Suppressor macrophage (primary cell): ENCODE data around the gene SSBP2.
"Not testable (repeated sequence)": the region's sequence is repeated elsewhere in the genome, so short reads cannot be mapped to it uniquely, and the experiment has no call there.

Experiments
- DNase-seq, 4 experiments: peaks; one replicate each; pipeline ENCODE4 v3.0.0-alpha.2; 2020 to 2022

SSBP2 gene

DNA sequence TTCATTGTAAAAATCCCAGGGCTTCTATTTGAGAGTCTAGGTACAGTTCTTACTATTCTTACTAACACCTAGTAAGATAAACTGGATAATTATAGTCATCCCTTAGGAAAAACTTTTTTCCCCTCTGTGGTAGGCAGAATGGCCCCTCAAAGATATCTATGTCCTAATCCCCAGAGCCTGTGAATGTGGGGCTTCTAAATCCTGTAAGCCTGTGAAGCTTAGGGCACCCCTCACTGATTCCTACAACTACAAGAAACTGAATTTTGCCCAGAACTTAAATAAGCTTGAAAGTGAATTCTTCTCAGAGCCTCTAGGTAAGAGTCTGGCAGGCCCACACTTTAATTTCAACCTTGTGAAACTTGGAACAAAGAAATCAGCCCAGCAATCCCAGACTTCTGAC, 226.9 kb downstream of the SSBP2 start:
- DNase-seq: no peak

DNA sequence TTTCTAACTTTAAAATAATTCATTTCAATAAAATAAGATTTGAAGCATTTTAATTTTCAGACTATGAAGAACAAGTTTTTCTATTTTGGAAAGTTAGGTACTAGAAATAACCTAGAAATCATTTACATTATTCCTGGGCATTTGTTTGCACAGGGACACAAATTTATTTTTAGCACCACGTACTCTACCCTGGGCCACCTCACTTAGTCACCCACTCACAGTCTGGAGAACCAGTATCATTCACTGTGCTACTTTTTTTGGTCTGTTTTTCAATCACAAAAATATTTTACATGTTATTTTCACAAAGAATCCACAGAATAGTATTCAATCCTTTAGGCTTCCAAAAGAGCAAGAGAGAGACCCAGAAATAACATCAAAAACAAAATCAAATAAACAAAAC, 228.3 kb downstream of the SSBP2 start:
- no peak for DNase-seq

DNA sequence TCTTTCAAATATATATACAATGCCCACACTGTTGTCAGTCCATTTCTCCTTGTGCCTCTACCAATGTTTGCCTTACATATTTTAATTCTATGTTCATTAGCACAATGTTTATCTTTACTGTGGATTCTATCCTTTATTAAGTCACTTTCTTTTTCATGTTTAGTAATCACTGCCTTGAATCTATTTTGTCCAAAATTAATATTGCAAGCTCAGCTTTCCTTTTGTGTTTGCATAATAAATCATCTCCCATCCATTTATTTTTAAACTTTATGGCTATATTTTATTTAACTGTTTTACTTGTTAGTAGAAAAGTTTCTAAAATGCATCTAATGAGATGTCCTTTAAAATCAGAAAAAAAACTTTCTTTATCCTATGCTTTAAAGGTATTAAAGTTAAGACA, 230.1 kb downstream of the SSBP2 start:
- no peak for DNase-seq

DNA sequence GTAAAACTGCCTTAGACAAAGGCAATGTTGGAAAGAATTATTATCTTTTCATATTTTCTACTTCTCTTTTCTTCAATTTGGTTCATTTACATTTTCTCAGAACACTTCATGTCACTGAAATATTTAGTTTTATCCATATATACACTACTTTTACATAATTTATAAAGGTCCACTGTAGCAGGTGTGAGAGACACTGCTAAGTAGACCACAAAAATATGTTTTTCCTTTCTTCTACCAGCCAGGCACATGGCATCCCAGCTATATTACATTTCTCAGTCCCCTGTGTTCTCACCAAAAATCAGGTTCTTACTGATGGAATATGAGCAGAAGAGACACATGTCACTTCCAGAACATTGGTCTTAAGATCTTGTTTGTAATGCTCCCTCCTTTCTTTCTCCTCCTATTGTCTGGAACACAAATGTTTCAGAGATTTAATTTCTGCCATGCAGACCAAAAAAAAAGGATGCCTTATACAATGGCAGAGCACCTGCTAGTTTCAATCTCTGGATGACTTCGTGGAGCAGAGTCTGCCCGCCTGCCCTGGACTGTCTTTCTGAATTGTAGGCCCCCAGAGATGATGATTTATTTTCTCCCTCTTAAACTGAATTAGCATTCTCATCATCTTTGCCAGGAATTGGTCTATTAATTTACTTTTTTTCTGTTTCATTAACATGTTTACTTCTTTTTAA, 231.5 kb downstream of the SSBP2 start:
- DNase-seq: no peak

DNA sequence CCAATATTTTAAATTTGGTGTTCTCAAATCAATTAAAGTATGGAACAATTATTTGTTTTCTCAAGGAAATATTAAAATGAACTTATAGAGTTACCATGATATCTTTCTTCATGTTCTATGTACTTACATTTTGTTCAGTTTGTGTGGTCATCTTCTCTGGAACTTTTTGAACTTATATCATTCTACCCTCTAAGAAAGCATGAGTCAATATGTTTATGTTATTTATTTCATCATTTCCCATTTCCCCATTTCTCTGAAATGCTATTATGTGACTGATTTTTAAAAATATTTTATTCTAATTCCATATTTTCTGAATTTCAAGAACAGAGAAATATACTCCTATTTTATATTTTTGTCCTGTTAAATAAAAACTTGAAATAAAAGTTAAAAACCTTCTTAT, 233.4 kb downstream of the SSBP2 start:
- DNase-seq: peak in 2 of 4 experiments; percentile 64 to 66

DNA sequence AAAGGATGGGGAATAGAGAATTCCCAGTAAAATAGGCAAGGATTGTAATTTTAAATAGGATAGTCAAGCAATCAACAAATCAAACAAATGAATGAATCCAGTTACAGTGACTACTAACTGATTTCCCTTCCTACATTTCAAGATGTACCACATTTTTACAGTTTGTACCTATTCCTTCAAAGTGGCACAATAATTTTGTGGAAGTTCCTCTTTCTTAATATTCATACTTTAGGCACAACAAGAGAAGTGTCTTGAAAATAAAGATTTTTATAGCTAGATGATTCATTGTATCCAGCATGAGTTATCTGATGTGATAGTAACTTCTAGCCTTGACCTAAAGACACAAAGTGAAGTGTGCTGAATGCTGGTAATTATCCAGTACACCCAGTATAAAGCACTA, 234.8 kb downstream of the SSBP2 start:
- peak in 2 of 4 experiments; percentile 19 to 36 for DNase-seq

DNA sequence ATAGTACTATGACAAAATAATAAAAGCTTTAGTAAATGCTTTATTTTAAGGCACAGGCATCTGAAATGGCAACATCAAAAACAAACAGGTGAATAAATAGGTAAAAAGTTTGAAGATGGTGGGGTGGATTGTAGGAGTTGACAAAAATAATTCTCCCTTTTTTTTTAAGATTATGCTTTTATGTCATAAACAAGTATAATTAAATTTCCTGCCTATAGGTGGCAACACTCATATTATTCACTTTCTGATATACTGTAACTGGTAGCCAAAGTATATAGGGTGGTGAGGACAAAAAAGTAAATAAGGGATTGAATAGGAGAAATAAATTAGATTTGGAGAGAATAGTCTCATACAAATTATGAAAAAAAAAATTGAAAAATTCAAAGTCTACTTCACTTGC, 236.9 kb downstream of the SSBP2 start:
- DNase-seq: peak in 2 of 4 experiments; percentile 32 to 47

DNA sequence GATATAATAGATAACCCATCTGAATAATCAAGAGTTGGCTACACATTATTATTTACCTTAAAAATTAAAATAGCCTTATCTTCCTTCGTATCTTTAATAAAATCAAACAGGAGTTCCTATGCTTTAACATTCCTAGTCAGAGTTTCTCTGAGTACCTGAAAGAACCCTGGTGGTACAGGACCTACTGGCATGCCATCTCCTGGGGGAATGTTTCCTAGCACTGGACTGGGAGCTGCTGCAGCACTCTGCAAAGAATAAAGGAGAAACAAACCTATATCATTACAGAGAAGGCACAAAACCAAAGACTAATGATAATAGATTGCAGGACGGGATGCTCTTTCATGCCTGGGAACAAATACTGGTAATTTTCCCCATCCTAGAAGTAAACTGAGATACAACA, 237.4 kb downstream of the SSBP2 start:
- DNase-seq: no peak

DNA sequence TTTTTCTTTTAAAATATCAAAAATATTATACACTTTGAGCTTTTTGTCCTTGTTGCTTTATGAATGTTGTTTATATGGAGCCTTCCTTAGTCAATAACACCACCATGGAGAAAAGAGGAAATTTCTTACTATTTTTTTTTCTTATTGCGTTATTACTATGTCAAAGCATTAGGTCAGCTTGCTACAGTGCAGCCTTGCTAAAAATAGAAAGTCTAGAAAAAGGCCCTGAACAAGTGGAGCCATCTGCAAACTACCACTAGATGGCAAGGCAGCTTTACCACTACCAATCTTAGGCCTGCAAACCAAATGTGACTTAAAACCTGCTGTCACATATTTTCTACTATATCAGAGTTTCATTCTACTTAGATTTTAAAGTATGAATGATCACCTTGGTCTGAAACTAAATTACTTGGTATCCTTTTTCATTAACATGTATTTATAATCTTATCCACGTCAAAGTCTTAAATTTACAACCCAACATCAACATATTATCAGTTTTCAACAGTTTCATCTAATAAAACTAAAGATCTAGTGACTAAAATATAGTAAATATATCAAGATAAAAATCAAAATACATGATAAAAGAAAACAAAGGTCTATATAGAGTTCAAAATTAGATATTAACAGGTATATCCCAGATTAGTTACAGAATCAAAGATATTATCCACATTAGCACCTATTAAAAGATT, 243.9 kb downstream of the SSBP2 start:
- DNase-seq: peak; percentile 78 to 95 (median 85)

DNA sequence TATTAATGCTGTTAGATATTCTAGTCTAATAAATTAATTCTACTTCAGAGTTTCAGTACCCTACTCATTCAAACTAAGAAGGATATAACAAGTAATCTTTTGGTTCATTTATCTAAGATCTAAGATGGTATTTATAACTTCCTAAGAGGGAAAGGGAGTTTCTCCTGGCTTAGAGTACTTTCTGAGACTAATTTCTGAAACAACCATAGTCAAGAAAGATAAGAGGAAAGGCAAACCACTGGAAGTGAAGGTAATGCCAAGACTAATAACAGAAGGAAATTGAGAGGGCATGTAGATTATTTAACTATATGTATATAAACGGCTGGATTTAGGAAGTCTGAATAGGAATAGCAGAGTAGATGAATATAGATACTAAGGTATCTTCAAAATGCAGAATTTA, 244.5 kb downstream of the SSBP2 start:
- DNase-seq: no peak

DNA sequence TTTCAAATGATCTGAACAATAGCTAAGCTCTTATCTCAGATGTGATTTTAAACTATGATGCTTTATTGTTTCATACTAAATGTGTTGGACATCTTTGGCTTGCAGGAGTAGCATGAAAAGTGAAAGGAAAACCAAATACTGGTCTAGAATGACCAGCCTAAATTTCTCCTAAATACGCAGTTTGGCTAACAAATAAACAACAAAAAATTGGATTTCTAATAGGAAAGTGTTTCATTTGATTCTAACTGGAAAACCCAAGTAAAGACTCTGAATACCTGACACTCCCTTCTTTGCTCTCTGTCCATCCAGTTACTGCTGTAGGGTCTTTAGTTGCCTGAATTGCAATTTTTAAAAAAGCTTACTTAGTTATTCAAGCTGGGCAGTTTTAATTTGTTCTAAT, 245.2 kb downstream of the SSBP2 start:
- DNase-seq: peak in 1 of 4 experiments; percentile 2

DNA sequence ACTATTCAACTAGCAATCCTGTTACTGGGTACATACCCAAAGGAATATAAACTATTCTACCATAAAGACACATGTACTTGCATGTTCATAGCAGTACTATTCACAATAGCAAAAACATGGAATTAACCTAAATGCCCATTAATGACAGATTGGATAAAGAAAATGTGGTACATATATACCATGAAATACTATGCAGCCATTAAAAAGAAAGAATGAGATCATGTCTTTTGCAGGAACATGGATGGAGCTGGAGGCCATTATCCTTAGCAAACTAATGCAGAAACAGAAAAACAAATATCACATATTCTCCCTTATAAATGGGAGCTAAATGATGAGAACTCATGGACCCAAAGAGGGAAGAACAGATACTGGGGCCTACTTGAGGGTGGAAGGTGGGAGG, 247.3 kb downstream of the SSBP2 start:
- DNase-seq: not testable (repeated sequence)

DNA sequence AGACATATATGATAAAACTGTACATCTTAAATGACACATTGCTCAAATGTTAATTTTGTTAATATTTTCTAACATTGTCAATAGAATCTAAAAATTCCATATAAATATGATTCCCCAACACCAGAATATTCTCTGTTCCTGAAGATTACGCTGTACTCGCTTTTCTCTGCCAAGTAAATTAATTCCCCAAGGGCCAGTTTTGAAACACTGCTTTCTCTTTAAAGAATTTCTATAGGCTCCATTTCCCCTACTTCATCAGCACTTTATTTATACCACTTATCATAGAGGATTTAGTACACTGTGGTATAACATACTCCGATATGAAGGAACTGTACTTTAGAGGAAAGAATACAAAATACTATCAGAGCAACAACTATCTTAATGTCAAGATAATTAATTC, 255.6 kb downstream of the SSBP2 start:
- DNase-seq: no peak

DNA sequence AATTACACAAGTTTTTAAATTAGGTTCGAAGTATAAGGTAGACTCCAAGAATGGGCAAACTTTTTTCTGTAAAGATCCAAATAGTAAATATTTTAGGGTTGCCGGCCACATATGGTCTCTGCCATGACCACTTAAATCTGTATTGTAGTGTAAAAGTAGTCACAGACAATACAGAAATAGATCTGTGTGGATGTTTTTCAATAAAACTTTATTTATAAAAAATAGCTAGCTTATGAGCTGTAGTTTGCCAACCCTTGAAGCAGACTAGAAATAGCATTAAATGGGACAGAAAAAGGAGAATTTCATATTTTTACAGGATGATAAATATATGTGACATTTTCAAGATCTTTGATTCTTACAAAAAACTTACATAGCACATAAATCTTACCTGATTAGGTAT, 262.0 kb downstream of the SSBP2 start:
- no peak for DNase-seq

DNA sequence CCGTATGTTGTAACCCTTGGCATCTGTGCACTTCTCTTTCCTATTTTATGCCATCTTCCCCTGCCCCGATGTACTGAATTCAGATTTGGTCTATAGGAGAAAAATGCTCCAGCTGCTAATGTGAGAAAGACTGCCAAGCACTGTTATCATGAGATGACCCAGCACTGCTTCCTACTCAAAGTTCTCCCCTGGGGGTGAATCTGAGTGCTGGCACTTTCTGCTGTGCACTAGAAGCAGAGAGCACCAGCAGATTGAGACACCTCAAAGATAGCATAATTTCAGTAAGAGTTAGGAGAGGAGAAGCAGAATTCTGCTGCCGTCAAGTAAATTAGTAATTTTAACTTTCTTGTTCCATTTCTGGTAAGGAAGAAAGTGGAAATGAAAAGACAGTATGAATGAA, 264.2 kb downstream of the SSBP2 start:
- no peak for DNase-seq

DNA sequence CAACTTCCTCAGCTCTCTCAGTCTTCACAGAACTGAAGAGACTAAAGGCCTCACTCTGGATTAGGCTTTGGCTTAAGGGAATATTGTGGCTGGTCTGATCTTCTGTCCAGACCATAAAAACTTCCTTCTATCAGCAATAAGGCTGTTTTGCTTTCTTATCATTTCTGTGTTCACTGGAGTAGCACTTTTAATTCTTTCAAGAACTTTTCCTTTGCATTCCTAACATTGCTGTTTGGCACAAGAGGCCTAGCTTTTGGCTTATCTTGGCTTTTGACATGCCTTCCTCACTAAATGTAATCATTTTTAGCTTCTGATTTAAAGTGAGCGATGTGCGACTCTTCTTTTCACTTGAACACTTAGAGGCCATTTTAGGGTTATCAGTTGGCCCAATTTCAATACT, 268.3 kb downstream of the SSBP2 start:
- no peak for DNase-seq

DNA sequence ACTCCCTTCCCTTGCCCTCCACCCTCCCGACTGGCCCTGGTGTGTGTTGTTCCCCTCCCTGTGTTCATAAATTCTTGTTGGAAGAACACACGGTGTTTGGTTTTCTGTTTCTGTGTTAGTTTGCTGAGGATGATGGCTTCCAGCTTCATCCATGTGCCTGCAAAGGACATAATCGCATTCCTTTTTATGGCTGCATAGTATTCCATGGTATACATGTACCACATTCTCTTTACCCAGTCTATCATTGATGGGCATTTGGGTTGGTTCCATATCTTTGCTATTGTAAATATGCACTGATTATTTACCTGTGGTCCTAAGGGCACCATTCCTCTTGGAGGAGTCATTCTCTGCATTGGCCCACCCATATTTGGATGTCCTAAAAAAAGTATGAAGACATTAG, 277.5 kb downstream of the SSBP2 start:
- not testable (repeated sequence) for DNase-seq

DNA sequence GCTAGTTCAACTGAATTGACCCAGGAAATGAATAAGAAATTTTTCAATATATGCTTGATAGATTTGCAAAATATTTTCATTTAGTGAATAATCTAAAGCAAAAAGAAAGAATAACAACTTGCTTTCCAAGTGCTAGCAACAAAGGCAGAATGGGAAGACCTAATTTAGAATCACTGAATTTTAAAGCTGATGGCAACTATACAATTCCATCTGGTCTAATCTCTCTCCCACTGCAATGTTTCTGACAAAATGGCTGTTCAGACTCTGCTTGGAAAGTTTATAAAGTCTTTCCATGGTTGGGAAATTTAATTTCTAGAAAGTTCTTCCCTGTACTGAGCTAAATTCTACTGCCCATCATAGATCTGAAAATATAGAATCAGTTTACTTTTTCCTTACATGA, 281.2 kb downstream of the SSBP2 start:
- DNase-seq: no peak

DNA sequence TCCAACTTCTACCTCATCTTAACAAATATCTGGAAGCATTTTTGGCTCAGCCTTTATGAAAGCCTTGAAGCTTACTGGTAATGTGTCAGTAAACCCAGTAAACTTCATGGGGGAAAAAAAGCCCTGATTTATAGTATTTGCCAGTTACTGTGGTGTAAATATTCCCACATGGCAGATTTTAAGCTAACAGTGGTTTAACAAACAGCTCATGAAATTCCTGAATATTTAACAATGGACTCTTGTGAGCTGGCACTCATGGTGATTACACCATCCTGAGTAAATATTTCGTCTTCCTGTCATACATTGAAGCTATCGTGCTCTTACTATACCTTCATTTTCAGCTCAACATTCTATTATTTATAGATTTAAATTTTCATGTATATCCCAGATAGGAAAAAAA, 300.0 kb downstream of the SSBP2 start:
- no peak for DNase-seq

DNA sequence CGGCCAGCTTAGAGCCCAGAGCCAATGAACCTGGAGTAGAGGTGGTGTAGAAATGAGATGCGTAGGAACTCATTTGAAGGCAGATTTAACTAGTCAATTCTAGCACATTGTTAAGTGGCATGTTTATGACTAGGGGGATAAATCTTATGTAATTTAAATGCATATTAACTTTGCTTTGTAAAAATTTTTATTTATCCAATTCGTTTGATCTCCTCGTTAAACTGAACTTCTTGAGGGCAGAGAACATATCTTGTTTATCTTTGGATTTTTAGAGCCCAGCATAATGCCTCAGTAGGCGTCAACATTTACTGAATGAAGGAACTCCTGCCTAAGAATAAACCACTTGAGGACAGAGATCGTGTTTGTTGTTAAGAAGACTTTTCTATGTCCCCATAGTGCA, 315.9 kb downstream of the SSBP2 start:
- DNase-seq: no peak

DNA sequence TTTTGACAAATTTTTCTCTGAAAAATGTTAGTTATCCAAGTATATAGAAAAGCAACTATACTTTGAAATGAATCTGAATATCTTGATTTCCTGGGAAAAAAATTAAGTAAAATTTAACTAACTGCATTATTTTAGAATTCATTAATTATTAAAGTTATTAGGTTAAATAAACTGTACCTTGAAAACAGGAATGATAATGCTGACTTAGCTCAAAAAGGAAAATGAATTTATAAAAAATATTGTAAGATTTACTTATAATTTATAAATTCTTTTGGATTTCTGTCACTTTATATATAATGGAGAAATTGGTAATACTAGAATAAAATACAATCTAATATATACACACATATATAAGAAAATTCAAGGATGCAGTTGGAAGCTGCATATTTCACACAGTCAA, 320.9 kb downstream of the SSBP2 start:
- no peak for DNase-seq

DNA sequence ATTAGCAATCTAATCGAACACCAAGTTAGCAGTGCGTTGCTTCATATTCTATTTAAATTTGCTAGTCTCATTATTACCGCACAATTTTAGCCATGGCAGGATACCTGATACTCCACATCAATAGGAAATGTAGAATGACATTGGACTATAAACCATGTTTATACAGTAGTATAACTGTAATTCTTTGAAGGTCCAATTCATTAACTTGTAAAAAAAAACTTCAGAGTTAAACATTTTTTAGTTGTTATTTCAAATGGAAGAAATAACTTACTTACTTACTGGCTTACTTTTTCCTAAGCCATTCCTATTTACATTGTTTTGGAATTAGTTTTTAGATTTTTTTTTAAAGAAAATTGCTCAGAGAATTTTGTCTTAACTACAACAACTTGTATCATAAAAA, 321.5 kb downstream of the SSBP2 start:
- DNase-seq: no peak

DNA sequence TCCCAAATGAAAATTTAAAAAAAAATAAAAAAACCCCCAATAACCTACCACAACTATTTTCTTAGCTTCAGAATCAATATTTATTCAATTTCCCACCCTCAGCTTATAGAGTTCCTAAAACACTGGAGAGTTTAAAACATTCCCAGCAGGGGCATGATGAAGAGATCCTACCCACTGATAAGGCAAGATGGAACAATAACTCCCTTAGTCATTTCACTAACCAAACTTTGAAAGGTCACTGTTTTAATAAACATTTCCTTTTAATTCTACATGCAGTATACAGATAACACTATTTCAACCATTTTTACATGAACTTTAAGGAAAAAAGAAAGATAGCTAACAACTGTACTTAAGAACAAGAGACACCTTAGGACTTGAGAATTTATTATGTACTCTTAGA, 322.0 kb downstream of the SSBP2 start:
- no peak for DNase-seq

DNA sequence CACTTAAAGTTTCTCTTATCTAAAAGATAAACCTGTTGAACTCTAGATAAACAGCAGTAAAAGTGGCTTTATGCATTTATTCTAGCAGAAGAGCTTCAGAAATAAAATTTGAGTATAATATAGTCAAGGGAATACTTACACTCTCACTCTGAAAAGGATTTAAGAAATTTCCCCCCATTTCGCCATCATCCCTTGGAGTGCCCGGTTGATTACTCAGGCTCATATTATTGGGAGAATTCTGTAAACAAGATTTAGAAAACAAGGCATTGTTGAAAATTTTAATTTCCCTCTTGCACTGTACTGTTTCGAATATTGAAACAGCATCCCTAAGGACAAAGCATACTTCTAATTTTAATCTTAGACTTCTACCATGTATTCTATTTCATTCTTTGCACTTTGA, 322.5 kb downstream of the SSBP2 start:
- no peak for DNase-seq

DNA sequence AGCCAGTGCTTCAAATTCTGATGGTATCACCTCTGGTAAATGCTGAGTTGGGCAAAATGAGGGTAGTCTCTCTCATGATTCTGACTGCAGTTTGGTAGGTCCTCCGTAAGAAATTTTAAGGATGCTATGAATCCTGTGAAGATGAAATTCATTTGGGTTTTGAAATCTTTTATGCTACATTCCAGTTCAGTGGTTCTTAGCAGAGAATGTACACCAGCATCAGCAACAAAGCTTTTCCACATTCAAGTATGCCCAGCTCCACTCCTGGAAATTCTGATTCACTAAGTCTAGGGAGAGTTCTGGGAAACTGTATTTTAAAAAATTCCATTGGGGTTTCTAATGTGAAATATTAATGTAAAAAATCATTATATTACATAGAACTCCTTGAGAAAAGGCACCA, 323.3 kb downstream of the SSBP2 start:
- DNase-seq: no peak
